SK-N-SH treated with all-trans-retinoic acid at 6 μM for 48 hours (cell line): ENCODE data around the gene PLA1A.

ENCODE experiments used
- SNAI2 ChIP-seq: fragments of 250-450 bp; sonication (Bioruptor Pico); IDR thresholded peaks from 2 replicates; pipeline ENCODE4 v1.5.0; 2020; ENCODE audit warnings: mild to moderate bottlenecking, moderate library complexity
- TCF4 ChIP-seq: fragments of 250-450 bp; sonication (Bioruptor Pico); IDR thresholded peaks from 2 replicates; pipeline ENCODE4 v1.8.0; 2021; ENCODE audit warnings: mild to moderate bottlenecking, moderate library complexity, borderline replicate concordance
- ZC3H10 ChIP-seq: fragments of 250-450 bp; sonication (Bioruptor Pico); IDR thresholded peaks from 2 replicates; pipeline ENCODE4 v1.5.1; 2021; ENCODE audit warnings: mild to moderate bottlenecking, moderate library complexity
- ZFP30 ChIP-seq: fragments of 450-650 bp; formaldehyde crosslinking; IDR thresholded peaks from 2 replicates; pipeline ENCODE4 v1.5.0; 2022; ENCODE audit warnings: mild to moderate bottlenecking, moderate library complexity
- ZNF8 ChIP-seq: fragments of 450-650 bp; formaldehyde crosslinking; IDR thresholded peaks from 2 replicates; pipeline ENCODE4 v1.5.0; 2020; ENCODE audit warnings: mild to moderate bottlenecking, moderate library complexity

- TF ChIP-seq ZNF8 (CRISPR knock-in tag) (no peak), SNAI2 (CRISPR knock-in tag) (no peak), ZFP30 (CRISPR knock-in tag) (no peak), TCF4 (no peak), ZC3H10 (CRISPR knock-in tag) (no peak)
Observed at GRCh38 chr3:119550192-119550910, 47.3 kb upstream of the PLA1A start.
